ENCODE measurements around the gene TMEM121B.

DNA sequence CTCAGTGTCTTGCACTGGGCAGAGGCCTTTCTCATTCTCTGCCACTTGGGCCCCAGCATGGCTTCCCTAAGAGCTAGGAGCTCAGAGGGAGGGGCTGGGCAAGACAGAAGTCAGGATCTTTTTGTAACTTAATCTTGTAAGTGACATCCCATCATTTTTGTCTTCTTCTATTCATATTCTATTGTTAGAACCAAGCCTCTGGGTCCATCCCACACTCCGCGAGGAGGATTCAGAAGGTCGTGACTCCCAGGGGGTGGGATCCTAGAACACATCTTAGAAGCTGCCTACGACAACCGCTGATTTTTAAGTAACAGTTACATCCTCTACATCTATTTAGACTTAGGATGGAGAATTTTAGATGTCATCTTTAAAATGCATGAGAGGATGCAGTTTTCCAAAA, 37.9 kb downstream of the TMEM121B start:
- TF ChIP-seq, protein P1, sequence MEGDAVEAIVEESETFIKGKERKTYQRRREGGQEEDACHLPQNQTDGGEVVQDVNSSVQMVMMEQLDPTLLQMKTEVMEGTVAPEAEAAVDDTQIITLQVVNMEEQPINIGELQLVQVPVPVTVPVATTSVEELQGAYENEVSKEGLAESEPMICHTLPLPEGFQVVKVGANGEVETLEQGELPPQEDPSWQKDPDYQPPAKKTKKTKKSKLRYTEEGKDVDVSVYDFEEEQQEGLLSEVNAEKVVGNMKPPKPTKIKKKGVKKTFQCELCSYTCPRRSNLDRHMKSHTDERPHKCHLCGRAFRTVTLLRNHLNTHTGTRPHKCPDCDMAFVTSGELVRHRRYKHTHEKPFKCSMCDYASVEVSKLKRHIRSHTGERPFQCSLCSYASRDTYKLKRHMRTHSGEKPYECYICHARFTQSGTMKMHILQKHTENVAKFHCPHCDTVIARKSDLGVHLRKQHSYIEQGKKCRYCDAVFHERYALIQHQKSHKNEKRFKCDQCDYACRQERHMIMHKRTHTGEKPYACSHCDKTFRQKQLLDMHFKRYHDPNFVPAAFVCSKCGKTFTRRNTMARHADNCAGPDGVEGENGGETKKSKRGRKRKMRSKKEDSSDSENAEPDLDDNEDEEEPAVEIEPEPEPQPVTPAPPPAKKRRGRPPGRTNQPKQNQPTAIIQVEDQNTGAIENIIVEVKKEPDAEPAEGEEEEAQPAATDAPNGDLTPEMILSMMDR (conservative IDR thresholded peaks at IDR 0.05 in 1 of 2, IDR thresholded peaks at IDR 0.05 in 1 of 2; ENCODE audit: extremely low read depth in 1 of 2, insufficient read depth in 1 of 2, low read depth in 1 of 2, low read length in 2 of 2) = no peak
- no peak for TF ChIP-seq EZH2 (IDR thresholded peaks at IDR 0.05; ENCODE audit: borderline replicate concordance, low read length)
